AG04449 (cell line): ENCODE results near the gene GNAI2.

ENCODE experiments used
- CTCF ChIA-PET: fragments of 350-600 bp; formaldehyde crosslinking; extraction: SDS; loops from one replicate; lab custom pipeline; 2021; ENCODE audit warnings: antibody characterized with exemption; lab: Yijun Ruan, JAX
- POLR2A ChIA-PET: fragments of 400-600, 350-600 bp; formaldehyde crosslinking; extraction: SDS; loops from one replicate; lab custom pipeline; 2020; ENCODE audit warnings: antibody characterized with exemption, inconsistent platforms; lab: Yijun Ruan, JAX
- DNase-seq: peaks from one replicate; pipeline ENCODE4 v3.0.0-alpha.2; 2010; ENCODE audit warnings: low read depth, low spot score
- H3K4me3 ChIP-seq: 2 replicates; pipeline ENCODE4 v1.5.1; 2011; ENCODE audit warnings: low read depth, mild to moderate bottlenecking, control low read depth, low read length
- CTCF ChIP-seq: IDR thresholded peaks from one replicate; pipeline ENCODE4 v1.5.1; 2011; ENCODE audit warnings: mild to moderate bottlenecking, moderate library complexity, low read length, control low read depth, inconsistent platforms; ENCODE audit not compliant: insufficient read depth; ENCODE audit errors: missing control alignments

Gene GNAI2

GRCh38 chr3:50237754-50238548 is 1.9 kb downstream of the GNAI2 start:
- CTCF ChIA-PET, result interaction anchor here (1.9 to 47.4 kb wide), 4 partner anchors 10 to 46 kb away, joined by 6 to 1609 read pairs (median 20); partner anchors contain the start of genes GNAT1, LSMEM2 and SEMA3B
- peak overlapping the region; percentile 83 for H3K4me3 ChIP-seq
- POLR2A ChIA-PET, result interaction anchor here (0.6 to 1.6 kb wide), 4 partner anchors 9 to 21 kb away, joined by 3 to 7 read pairs (median 4); no protein-coding TSS in a partner anchor
- DNase-seq, result no peak
- TF ChIP-seq CTCF, result no peak

- DNase-seq, result no peak
- CTCF ChIA-PET, result interaction anchor here (1.9 to 47.4 kb wide), 4 partner anchors 11 to 47 kb away, joined by 6 to 1609 read pairs (median 20); partner anchors contain the start of genes GNAT1, LSMEM2 and SEMA3B
- peak overlapping the region; percentile 83 for H3K4me3 ChIP-seq
Observed at GRCh38 chr3:50238549-50239026, 2.6 kb downstream of the GNAI2 start.

GRCh38 chr3:50239649-50240048 is 3.6 kb downstream of the GNAI2 start:
- CTCF ChIA-PET, result interaction anchor here (1.9 to 47.4 kb wide), 4 partner anchors 12 to 48 kb away, joined by 6 to 1609 read pairs (median 72); partner anchors contain the start of genes GNAT1, LSMEM2 and SEMA3B
- POLR2A ChIA-PET, result no interaction called here

More at GRCh38 chr3:50238549-50239026, 2.6 kb downstream of the GNAI2 start:
- no peak for TF ChIP-seq CTCF
- POLR2A ChIA-PET, result interaction anchor here (0.6 to 1.6 kb wide), 4 partner anchors 8 to 22 kb away, joined by 3 to 7 read pairs (median 4); no protein-coding TSS in a partner anchor

GRCh38 chr3:50241163-50241562 is 5.2 kb downstream of the GNAI2 start:
- no peak for DNase-seq
- CTCF ChIA-PET, result interaction anchor here (0.6 to 47.4 kb wide), 4 partner anchors 13 to 102 kb away, joined by 3 to 1609 read pairs (median 72); partner anchors contain the start of genes GNAT1, LSMEM2 and SEMA3B
- no peak overlapping the region for H3K4me3 ChIP-seq
- no peak for TF ChIP-seq CTCF
- POLR2A ChIA-PET, result interaction anchor here (0.8 to 1.3 kb wide), 2 partner anchors 23 to 100 kb away, joined by 3 to 4 read pairs; partner anchors contain the start of gene RASSF1

More at GRCh38 chr3:50239649-50240048, 3.6 kb downstream of the GNAI2 start:
- no peak for DNase-seq
- TF ChIP-seq CTCF, result no peak
- H3K4me3 ChIP-seq, result no peak overlapping the region; the same call in 1 of the 2 replicates

- DNase-seq, result no peak
- ChIA-PET CTCF (interaction anchor here (0.6 to 47.4 kb wide), 5 partner anchors 8 to 102 kb away, joined by 3 to 1609 read pairs (median 18); partner anchors contain the start of genes GNAT1, LSMEM2 and SEMA3B), POLR2A (interaction anchor here (0.8 to 1.3 kb wide), 2 partner anchors 23 to 99 kb away, joined by 3 to 4 read pairs; partner anchors contain the start of gene RASSF1)
- no peak for TF ChIP-seq CTCF
- no peak overlapping the region for H3K4me3 ChIP-seq
Observed at GRCh38 chr3:50241713-50242380, 5.8 kb downstream of the GNAI2 start.
